ENCODE data around the gene SYNRG. TPM values are rescaled to one million over a fixed set of nuclear protein-coding genes. Genes with fewer than 3 reads are reported as not detected.

The SYNRG gene
- total and polyA plus RNA-seq, 2 donors (not counting 3 experiments of a cell fraction or from before 2014, with no cell fraction given) = 15.3 to 42.2 TPM

DNA sequence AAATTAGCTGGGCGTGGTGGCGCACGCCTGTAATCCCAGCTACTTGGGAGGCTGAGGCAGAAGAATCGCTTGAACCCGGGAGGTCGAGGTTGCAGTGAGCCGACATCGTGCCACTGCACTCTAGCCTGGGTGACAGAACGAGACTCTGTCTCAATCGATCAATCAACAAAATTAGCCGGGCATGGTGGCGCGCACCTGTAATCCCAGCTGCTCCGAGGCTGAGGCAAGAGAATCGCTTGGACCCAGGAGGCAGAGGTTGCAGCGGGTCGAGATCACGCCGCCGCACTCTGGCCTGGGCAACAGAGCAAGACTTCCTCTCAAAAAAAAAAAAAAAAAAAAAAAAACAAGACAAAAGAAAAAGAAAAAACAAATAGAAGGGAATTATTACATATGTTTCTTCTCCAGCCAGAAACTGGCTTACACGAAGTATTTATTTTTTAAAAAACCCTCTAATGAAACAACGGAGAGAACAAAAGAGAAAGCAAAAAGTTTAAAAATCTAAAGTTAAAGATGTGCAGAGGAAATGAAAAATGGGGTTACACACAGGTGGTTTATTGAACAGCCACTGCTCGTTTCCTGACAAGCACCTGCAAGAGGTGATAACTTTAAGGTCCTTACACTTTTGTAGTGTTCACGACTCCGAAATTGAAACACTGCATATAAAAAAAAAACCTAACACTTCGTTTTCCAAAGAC lies 1.4 kb downstream of the SYNRG start:
- dilution Hi-C loops (cut with MboI; ENCODE audit: extremely low pct_ligation_motif_present, low sequenced_read_pairs) = no loop called here
- TF ChIP-seq POLR2A (IDR thresholded peaks at IDR 0.05; ENCODE audit: low read depth, low read length) (no peak), FOS (IDR thresholded peaks at IDR 0.05; ENCODE audit: borderline replicate concordance, insufficient read depth, low read length) (no peak), MYC (IDR thresholded peaks at IDR 0.05; ENCODE audit: low read depth, low read length) (no peak), GATA2 (IDR thresholded peaks at IDR 0.05; ENCODE audit: insufficient read depth, insufficient read length, low read depth, low read length) (no peak), JUN (IDR thresholded peaks at IDR 0.05; ENCODE audit: borderline replicate concordance, insufficient read depth, insufficient read length, low read depth) (no peak), POLR2AphosphoS5 (IDR thresholded peaks at IDR 0.05; ENCODE audit: insufficient read depth, low read depth, low read length) (no peak), EZH2 (IDR thresholded peaks at IDR 0.05; ENCODE audit: borderline replicate concordance, low read depth, low read length, severe bottlenecking) (no peak)
- TF ChIP-seq, protein P1, sequence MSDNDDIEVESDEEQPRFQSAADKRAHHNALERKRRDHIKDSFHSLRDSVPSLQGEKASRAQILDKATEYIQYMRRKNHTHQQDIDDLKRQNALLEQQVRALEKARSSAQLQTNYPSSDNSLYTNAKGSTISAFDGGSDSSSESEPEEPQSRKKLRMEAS (IDR thresholded peaks at IDR 0.05; ENCODE audit: insufficient read depth, insufficient read length) = no peak
- TF ChIP-seq, protein P2, sequence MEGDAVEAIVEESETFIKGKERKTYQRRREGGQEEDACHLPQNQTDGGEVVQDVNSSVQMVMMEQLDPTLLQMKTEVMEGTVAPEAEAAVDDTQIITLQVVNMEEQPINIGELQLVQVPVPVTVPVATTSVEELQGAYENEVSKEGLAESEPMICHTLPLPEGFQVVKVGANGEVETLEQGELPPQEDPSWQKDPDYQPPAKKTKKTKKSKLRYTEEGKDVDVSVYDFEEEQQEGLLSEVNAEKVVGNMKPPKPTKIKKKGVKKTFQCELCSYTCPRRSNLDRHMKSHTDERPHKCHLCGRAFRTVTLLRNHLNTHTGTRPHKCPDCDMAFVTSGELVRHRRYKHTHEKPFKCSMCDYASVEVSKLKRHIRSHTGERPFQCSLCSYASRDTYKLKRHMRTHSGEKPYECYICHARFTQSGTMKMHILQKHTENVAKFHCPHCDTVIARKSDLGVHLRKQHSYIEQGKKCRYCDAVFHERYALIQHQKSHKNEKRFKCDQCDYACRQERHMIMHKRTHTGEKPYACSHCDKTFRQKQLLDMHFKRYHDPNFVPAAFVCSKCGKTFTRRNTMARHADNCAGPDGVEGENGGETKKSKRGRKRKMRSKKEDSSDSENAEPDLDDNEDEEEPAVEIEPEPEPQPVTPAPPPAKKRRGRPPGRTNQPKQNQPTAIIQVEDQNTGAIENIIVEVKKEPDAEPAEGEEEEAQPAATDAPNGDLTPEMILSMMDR (IDR thresholded peaks at IDR 0.05; ENCODE audit: extremely low read depth in 1 of 2, insufficient read depth in 1 of 2, low read depth in 1 of 2, low read length in 2 of 2) = no peak
- CTCF ChIA-PET = interaction anchor here (2.2 to 3.1 kb wide), 2 partner anchors 13 to 163 kb away, joined by 9 to 16 read pairs; no protein-coding TSS in a partner anchor

More for the DNA sequence above, 1.4 kb downstream of the SYNRG start:
- H3K4me1 ChIP-seq (ENCODE audit: control insufficient read depth, extremely low read depth, insufficient read depth, low read length) = peaks cover 30% of the 10 kb centered on the region
- BruUV-seq (replicated peaks) = no TSS peak
- no peak for FAIRE-seq
- H3K4me2 ChIP-seq (ENCODE audit: insufficient read depth, low read length) = peak overlapping the region; percentile 98
- H3K79me2 ChIP-seq (ENCODE audit: control insufficient read depth, insufficient read depth, low read length) = peaks cover 51% of the 10 kb centered on the region
- H3K9ac ChIP-seq (replicated peaks; ENCODE audit: extremely low read depth, insufficient read depth, low read length) = peak overlapping the region; percentile 96
- DNase-seq (ENCODE audit: low read depth, low spot score) = no peak
- POLR2A ChIA-PET = no interaction called here
- H3K9me3 ChIP-seq (replicated peaks; ENCODE audit: control insufficient read depth, insufficient read depth, low read length) = no peaks in the 10 kb centered on the region
- H3K4me3 ChIP-seq (replicated peaks in 1 of 3; ENCODE audit: insufficient read depth in 1 of 3, low read depth in 1 of 3, low read length in 3 of 3) = peak overlapping the region; percentile 79 to 97 (median 97)
- intact Hi-C loops (cut with micrococcal nuclease) = loop anchor here (2.0 to 5.0 kb wide), 2 partner anchors 41 to 120 kb away; partner anchors contain the start of gene DUSP14
- H2AFZ ChIP-seq (ENCODE audit: low read depth, low read length) = no peak overlapping the region
- peak overlapping the region; percentile 69 for H3K27ac ChIP-seq (ENCODE audit: insufficient read depth, low read depth, low read length)
- H3K9me1 ChIP-seq (replicated peaks; ENCODE audit: control insufficient read depth, extremely low read depth, insufficient read depth, low read length) = no peaks in the 10 kb centered on the region
- peaks cover 2% of the 10 kb centered on the region in 2 experiments for H3K36me3 ChIP-seq (ENCODE audit: control insufficient read depth in 2 of 2, extremely low read depth in 1 of 2, insufficient read depth in 2 of 2, low read length in 2 of 2)
- no peaks in the 10 kb centered on the region for H4K20me1 ChIP-seq (replicated peaks; ENCODE audit: control insufficient read depth, extremely low read depth, insufficient read depth, low read length)
- H3K27me3 ChIP-seq (ENCODE audit: control insufficient read depth in 2 of 2, insufficient read depth in 2 of 2, low read length in 2 of 2) = no peaks in the 10 kb centered on the region

All from endothelial cell of umbilical vein (primary cell).